ENCODE measurements around the gene NPC2.

- TF ChIP-seq TARDBP (IDR thresholded peaks at IDR 0.05) (no peak), SUZ12 (IDR thresholded peaks at IDR 0.05) (no peak), BHLHE40 (IDR thresholded peaks at IDR 0.05; ENCODE audit: borderline replicate concordance) (no peak), SP1 (IDR thresholded peaks at IDR 0.05) (no peak), FOXA1 (IDR thresholded peaks at IDR 0.05) (no peak), CTBP1 (IDR thresholded peaks at IDR 0.05; ENCODE audit: borderline replicate concordance) (no peak), FOXM1 (IDR thresholded peaks at IDR 0.05; ENCODE audit: borderline replicate concordance) (no peak)
These were observed 24.6 kb upstream of the NPC2 start for GRCh38 chr14:74517731-74518130.

Data from HEK293T (cell line).